Activated CD4-positive, alpha-beta T cell treated with anti-CD3 and anti-CD28 coated beads, Interleukin-2, amount 10 ng/mL, durations not matched to agents 24 days and 14 days (primary cell): Measurements from ENCODE around the gene PGP. TPM values are rescaled to one million over a fixed set of nuclear protein-coding genes. Genes with fewer than 3 reads are reported as not detected.

Experiments used
- total RNA-seq: library from RNA; stranded (reverse); gene quantifications from 2 replicates; pipeline ENCODE4 v1.2.3, GENCODE V29; 2022

PGP gene
- total RNA-seq, 1 donor from 2014 or later = 38.9 TPM

Other genes with a start within 250 kb of the PGP start
- gene RNF151, start 248.0 kb downstream of the PGP start, total RNA-seq = 0.57 TPM in 1 of 2 replicates, not detected in the other
- 81.4 and 87.5 TPM in 2 replicates for gene TBL3, start 242.8 kb downstream of the PGP start, total RNA-seq
- gene NOXO1, start 233.4 kb downstream of the PGP start, total RNA-seq = 0.56 TPM in 1 of 2 replicates, not detected in the other
- gene GFER, start 230.6 kb downstream of the PGP start, total RNA-seq = 41.6 and 42.8 TPM in 2 replicates
- gene SYNGR3, start 224.9 kb downstream of the PGP start, total RNA-seq = 18.1 and 20.2 TPM in 2 replicates
- gene ZNF598, start 205.0 kb downstream of the PGP start, total RNA-seq = 93.9 and 99.0 TPM in 2 replicates
- 6.9 and 7.0 TPM in 2 replicates for gene NPW, start 195.1 kb downstream of the PGP start, total RNA-seq
- gene NHERF2, start 187.9 kb downstream of the PGP start, total RNA-seq = 1.3 and 1.8 TPM in 2 replicates
- 50.3 and 57.7 TPM in 2 replicates for gene NTHL1, start 167.0 kb downstream of the PGP start, total RNA-seq
- gene TSC2, start 166.9 kb downstream of the PGP start, total RNA-seq = 98.8 and 99.8 TPM in 2 replicates
- 91.4 and 93.3 TPM in 2 replicates for gene PKD1, start 78.9 kb downstream of the PGP start, total RNA-seq
- 0.83 and 1.0 TPM in 2 replicates for gene RAB26, start 66.2 kb downstream of the PGP start, total RNA-seq
- 68.7 and 80.3 TPM in 2 replicates for gene TRAF7, start 59.1 kb downstream of the PGP start, total RNA-seq
- gene CASKIN1, start 18.2 kb downstream of the PGP start, total RNA-seq = 2.2 and 2.3 TPM in 2 replicates
- 65.2 and 70.3 TPM in 2 replicates for gene MLST8, start 9.4 kb downstream of the PGP start, total RNA-seq
- 22.2 and 23.1 TPM in 2 replicates for gene BRICD5, start 4.0 kb downstream of the PGP start, total RNA-seq
- 33.4 and 34.7 TPM in 2 replicates for gene E4F1, start 8.8 kb upstream of the PGP start, total RNA-seq
- gene DNASE1L2, start 21.6 kb upstream of the PGP start, total RNA-seq = 1.7 and 2.1 TPM in 2 replicates
- 34.1 and 38.7 TPM in 2 replicates for gene ECI1, start 36.7 kb upstream of the PGP start, total RNA-seq
- gene RNPS1, start 53.3 kb upstream of the PGP start, total RNA-seq = 399 and 416 TPM in 2 replicates
- 8.3 and 9.2 TPM in 2 replicates for gene ABCA3, start 125.9 kb upstream of the PGP start, total RNA-seq
- gene CCNF, start 214.6 kb upstream of the PGP start, total RNA-seq = 44.7 and 45.7 TPM in 2 replicates
- 40.7 and 41.7 TPM in 2 replicates for gene TEDC2, start 245.3 kb upstream of the PGP start, total RNA-seq